Activated naive CD4-positive, alpha-beta T cell treated with anti-CD3 and anti-CD28 coated beads, Interleukin-2, amount 50 U/mL, for 16 hours (primary cell): ENCODE data around the gene POLR2H.

Experiments used
- DNase-seq: peaks from one replicate; pipeline ENCODE4 v3.0.0-alpha.2; 2020

Gene POLR2H

GRCh38 chr3:184389935-184390528 lies 28.5 kb downstream of the POLR2H start:
- no peak for DNase-seq

DNA sequence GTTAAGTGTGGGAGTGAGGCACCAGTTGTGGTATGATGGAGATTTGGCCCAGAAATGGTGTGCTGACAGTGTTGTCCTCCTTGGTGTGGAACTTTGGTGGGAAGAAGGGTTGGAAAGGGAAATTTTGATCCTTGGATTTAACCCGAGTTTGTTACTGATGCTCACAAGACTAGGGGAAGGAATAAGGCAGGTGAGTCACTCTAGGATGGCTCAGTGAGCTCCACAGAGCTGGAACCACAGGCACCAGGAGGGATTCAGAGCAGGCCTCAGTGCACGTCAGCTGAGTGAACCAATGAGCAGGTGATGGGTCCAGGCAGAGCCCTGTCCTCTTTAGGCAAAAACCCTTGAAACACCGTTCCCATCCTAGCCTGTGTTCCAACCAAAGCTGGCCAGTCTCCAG lies 29.8 kb downstream of the POLR2H start:
- DNase-seq: no peak

- no peak for DNase-seq
Observed at GRCh38 chr3:184395320-184395660, 33.8 kb downstream of the POLR2H start.

GRCh38 chr3:184399410-184399809 lies 37.9 kb downstream of the POLR2H start:
- no peak for DNase-seq

DNA sequence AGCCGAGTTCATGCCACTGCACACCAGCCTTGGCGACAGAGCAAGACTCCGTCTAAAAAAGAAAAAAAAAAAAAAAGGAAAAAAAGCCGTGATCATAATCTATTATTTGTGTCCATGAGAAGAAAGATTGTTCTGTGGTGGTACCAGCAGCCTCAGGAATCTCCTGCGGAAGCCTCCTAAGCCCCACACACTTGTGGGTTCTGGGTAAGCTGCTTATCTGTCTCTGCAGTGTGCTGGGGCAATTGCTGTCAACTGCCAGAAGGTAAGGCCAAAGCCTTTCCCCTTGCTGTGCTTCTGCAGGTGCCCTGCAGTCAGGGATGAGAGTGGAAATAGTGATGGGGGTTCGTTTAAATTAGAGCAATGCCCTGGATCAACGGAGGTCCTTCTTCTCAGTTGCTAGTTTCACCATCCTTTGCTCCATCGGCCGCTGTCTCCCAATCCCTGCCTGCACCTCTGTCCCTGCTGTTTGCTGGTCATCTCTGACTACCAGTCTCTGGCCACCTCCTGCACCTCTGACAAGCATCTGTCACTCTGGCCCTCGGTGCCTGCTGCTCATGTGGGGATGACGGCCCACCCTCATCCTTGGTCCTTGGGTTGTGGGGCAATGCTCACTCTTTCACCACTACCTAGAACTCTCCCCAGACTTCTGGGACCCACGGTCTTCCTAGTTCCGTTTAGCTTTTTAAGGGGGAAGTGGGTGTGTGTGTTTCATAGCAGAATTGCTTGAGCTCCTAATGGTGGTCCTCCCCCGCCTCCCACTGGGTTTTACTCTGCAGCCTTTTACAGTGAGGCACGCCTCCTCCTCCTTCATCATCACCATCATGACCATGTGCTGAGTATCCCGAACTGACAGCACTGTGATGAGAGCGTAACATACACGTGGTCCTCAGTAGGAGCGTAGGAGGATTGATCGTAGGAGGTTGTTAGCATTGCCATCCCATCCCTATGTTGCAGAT lies 43.8 kb downstream of the POLR2H start:
- no peak for DNase-seq

- no peak for DNase-seq
Observed at GRCh38 chr3:184409331-184409926, 47.9 kb downstream of the POLR2H start.

DNA sequence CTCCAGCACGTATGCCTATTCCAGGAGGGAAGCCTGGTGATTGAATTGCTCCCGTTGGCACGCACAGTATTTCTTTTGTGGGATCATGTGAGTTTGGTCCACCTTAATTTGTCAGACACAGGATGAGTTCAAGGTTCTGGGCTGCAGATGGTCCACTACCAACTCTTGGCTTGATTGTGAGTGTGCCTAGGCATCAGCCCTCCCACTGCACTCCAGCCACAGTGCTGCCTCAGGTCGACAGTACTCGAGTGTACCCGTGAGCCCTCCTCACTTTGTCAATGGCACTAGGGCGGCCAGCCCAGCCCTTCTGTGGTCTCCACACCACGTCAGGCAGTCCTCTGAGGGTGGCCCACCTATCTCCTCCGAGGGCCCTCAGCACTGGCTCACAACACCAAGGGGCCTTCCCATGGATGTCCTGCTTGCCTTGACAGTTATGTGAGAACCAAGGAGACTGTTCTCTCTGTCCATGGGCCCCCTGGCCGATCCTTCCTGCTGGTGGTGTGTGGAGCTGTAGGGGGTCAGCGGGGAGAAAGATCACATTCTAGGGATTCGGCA lies 48.5 kb downstream of the POLR2H start:
- no peak for DNase-seq

DNA sequence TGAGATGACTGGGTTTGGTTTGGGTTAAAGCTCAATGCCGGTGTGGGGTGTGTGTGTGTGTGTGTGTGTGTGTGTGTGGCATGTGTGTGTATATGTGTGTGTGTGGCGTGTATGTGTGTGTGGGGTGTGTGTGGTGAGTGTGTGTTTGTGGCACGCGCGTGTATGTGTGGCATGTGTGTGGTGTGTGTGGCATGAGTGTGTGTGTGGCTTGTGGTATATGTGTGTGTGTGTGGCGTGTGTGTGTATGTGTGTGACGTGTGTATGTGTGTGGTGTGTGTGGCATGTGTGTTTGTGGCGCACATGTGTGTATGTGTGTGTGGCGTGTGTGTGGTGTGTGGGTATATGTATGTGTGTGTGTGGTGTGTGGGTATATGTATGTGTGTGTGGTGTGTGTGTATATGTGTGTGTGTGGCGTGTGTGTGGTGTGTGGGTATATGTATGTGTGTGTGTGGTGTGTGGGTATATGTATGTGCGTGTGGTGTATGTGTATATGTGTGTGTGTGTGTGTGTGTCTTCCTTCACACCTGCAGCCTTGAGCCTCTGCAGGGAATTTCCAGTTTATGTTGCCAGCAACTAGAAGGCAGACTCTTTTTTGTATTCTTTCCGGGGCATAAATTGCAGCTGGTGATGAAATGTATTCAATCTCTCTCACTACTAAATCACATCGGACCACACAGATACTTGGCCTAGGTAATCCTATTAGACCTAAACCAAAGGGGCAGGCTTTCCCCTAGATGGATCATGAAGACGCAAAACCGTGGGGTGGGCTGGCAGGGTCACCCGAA lies 53.1 kb downstream of the POLR2H start:
- no peak for DNase-seq

GRCh38 chr3:184415203-184415490 lies 53.6 kb downstream of the POLR2H start:
- DNase-seq: no peak

GRCh38 chr3:184417619-184418327 lies 56.3 kb downstream of the POLR2H start:
- DNase-seq: peak; percentile 75
